HUES48 (cell line): ENCODE data around the gene CACNA1D.

Source experiments
- H3K27ac ChIP-seq: one replicate; pipeline ENCODE4 v1.7.0; 2013; ENCODE audit warnings: low read depth, low read length, inconsistent platforms
- H3K27me3 ChIP-seq: 2 replicates; pipeline ENCODE4 v1.6.1; 2013; ENCODE audit warnings: mild to moderate bottlenecking, low read length; ENCODE audit not compliant: control insufficient read depth, insufficient read depth
- H3K36me3 ChIP-seq: 2 replicates; pipeline ENCODE4 v1.6.1; 2013; ENCODE audit warnings: low read length; ENCODE audit not compliant: control insufficient read depth, insufficient read depth
- H3K4me1 ChIP-seq: 2 replicates; pipeline ENCODE4 v1.6.1; 2013; ENCODE audit warnings: mild to moderate bottlenecking, low read length; ENCODE audit not compliant: control insufficient read depth, insufficient read depth
- H3K4me3 ChIP-seq: 2 replicates; pipeline ENCODE4 v1.5.1; 2013; ENCODE audit warnings: mild to moderate bottlenecking, low read depth, low read length
- H3K9ac ChIP-seq: 2 replicates; pipeline ENCODE4 v1.6.1; 2013; ENCODE audit warnings: mild to moderate bottlenecking, low read depth, low read length, moderate library complexity
- H3K9me3 ChIP-seq: 2 replicates; pipeline ENCODE4 v1.6.1; 2013; ENCODE audit warnings: low read length; ENCODE audit not compliant: control insufficient read depth, insufficient read depth

CACNA1D gene

GRCh38 chr3:53483821-53484220 lies 10.6 kb upstream of the CACNA1D start:
- Histone ChIP-seq H3K36me3 (no peaks in the 10 kb centered on the region), H3K9me3 (no peaks in the 10 kb centered on the region), H3K27me3 (peaks cover 5% of the 10 kb centered on the region; the same call in 1 of the 2 replicates), H3K4me1 (no peaks in the 10 kb centered on the region), H3K9ac (no peak overlapping the region), H3K4me3 (no peak overlapping the region), H3K27ac (no peak overlapping the region)

- no peaks in the 10 kb centered on the region for H3K36me3 ChIP-seq
- H3K4me1 ChIP-seq: no peaks in the 10 kb centered on the region
- H3K27me3 ChIP-seq: peaks cover 10% of the 10 kb centered on the region
- H3K27ac ChIP-seq: no peak overlapping the region
- no peaks in the 10 kb centered on the region for H3K9me3 ChIP-seq
- H3K4me3 ChIP-seq: no peak overlapping the region
- H3K9ac ChIP-seq: no peak overlapping the region
These were observed 9.4 kb upstream of the CACNA1D start for GRCh38 chr3:53484984-53485383.

GRCh38 chr3:53485675-53486403 lies 8.6 kb upstream of the CACNA1D start:
- H3K4me3 ChIP-seq: no peak overlapping the region
- H3K36me3 ChIP-seq: no peaks in the 10 kb centered on the region
- no peak overlapping the region for H3K9ac ChIP-seq
- H3K9me3 ChIP-seq: no peaks in the 10 kb centered on the region
- no peak overlapping the region for H3K27ac ChIP-seq
- H3K4me1 ChIP-seq: no peaks in the 10 kb centered on the region
- peaks cover 18% of the 10 kb centered on the region for H3K27me3 ChIP-seq

GRCh38 chr3:53486961-53487654 lies 7.3 kb upstream of the CACNA1D start:
- Histone ChIP-seq H3K9me3 (no peaks in the 10 kb centered on the region), H3K9ac (no peak overlapping the region), H3K27ac (no peak overlapping the region), H3K4me3 (no peak overlapping the region), H3K27me3 (peaks cover 30% of the 10 kb centered on the region), H3K36me3 (no peaks in the 10 kb centered on the region), H3K4me1 (no peaks in the 10 kb centered on the region)

GRCh38 chr3:53489386-53489785 lies 5.0 kb upstream of the CACNA1D start:
- H3K36me3 ChIP-seq: no peaks in the 10 kb centered on the region
- H3K4me1 ChIP-seq: peaks cover 10% of the 10 kb centered on the region
- peaks cover 49% of the 10 kb centered on the region for H3K27me3 ChIP-seq
- H3K9me3 ChIP-seq: no peaks in the 10 kb centered on the region
- H3K27ac ChIP-seq: no peak overlapping the region
- H3K9ac ChIP-seq: no peak overlapping the region
- no peak overlapping the region for H3K4me3 ChIP-seq

DNA sequence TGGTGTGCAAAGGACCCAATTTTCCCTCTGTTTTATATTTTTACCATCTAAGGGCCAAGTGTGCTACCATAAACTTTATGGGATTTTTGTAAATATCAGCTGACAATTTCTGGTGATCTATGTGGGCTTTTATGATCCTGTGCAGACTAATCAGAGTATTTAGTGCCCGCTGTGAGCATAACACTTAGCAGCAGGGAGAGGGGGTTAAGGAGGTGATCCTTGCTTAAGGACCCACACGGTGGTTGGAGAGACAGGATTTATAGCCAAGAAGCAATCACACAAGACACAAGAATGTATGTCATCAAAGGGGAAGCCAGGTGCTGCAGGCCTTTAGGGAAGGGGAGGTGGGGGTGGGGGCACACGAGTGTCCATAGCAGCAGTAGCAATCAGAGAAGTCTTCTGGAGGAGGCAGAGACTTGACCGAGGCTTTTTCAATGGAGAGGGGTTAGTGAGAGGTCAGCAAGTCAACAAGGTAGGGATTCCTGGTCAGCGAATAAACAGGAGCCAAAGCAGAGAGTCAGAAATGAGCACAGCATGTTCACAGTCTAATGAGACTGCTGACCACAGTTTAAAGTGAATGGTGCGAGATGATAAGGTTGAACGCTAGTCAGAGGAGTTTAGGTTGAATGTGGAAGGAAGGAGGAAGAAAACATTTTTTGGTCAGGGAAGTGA lies 4.5 kb upstream of the CACNA1D start:
- H3K27me3 ChIP-seq: peaks cover 51% of the 10 kb centered on the region
- no peaks in the 10 kb centered on the region for H3K9me3 ChIP-seq
- no peaks in the 10 kb centered on the region for H3K36me3 ChIP-seq
- no peak overlapping the region for H3K9ac ChIP-seq
- no peak overlapping the region for H3K4me3 ChIP-seq
- H3K4me1 ChIP-seq: peaks cover 10% of the 10 kb centered on the region
- no peak overlapping the region for H3K27ac ChIP-seq

DNA sequence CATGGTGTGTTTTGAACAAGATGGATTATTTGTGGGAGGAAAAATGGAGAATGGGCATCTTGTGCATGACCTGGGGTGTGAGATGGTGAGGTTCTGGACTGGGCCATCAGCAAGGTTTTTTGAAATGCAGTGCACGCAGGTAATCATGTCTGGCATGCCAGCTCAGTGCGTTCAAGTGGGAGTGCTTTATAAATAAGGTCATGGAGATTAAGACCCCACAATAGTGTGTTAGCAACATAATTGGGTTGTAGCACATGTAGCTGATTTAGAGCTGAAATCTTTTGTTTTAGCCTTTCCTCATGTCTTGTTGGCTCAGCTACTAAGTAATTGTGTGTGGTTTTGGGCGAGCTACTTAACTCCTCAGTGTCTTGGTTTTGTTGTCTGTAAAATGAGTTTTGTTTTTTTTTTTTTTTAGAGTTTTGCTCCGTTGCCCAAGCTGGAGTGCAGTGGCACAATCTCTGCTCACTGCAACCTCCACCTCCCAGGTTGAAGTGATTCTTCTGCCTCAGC lies 3.9 kb upstream of the CACNA1D start:
- no peaks in the 10 kb centered on the region for H3K9me3 ChIP-seq
- no peak overlapping the region for H3K4me3 ChIP-seq
- H3K9ac ChIP-seq: no peak overlapping the region
- peaks cover 10% of the 10 kb centered on the region for H3K4me1 ChIP-seq
- H3K27me3 ChIP-seq: peaks cover 57% of the 10 kb centered on the region
- H3K36me3 ChIP-seq: no peaks in the 10 kb centered on the region
- H3K27ac ChIP-seq: no peak overlapping the region

DNA sequence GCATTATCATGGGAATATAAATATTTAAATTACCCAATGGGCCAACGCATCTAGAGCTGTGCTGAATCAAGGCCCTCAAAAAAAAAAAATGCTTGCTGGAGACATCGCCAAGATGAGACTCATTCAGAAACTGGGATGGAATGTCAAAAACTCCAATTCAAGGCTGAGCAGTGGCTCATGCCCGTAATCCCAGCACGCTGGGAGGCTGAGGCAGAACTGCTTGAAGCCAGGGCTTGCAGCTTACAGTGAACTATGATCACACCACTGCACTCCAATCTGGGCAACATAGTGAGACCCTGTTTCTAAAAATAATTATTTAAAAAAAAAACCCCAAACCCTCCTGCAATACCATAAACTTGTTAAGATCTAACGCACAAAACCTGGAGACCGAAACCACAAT lies 3.1 kb upstream of the CACNA1D start:
- Histone ChIP-seq H3K27me3 (peaks cover 65% of the 10 kb centered on the region), H3K9ac (no peak overlapping the region), H3K4me1 (peaks cover 14% of the 10 kb centered on the region), H3K27ac (no peak overlapping the region), H3K4me3 (no peak overlapping the region), H3K36me3 (no peaks in the 10 kb centered on the region), H3K9me3 (no peaks in the 10 kb centered on the region)

DNA sequence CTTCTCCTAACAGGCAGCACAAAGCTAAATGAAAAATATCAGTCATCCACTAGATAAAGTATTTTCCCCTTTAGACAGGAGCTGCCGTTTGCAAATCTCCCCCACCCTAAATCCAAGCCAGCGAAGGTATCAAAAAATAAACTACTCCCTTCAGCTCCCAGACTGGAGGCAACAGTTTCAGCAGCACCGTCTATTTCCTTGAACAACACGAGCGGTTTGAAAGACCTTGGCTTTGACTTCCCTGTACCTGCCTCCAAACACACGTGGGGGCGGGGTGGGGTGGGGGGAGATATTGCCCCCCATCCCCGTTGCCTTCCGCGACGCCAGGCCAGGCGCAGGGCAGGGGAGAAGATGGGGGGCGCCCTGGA lies 832 bp upstream of the CACNA1D start:
- Histone ChIP-seq H3K27ac (no peak overlapping the region), H3K36me3 (no peaks in the 10 kb centered on the region), H3K4me3 (peak overlapping the region; percentile 74), H3K9ac (no peak overlapping the region), H3K4me1 (peaks cover 14% of the 10 kb centered on the region), H3K27me3 (peaks cover 83% of the 10 kb centered on the region), H3K9me3 (no peaks in the 10 kb centered on the region)

GRCh38 chr3:53495146-53495519 lies 722 bp downstream of the CACNA1D start:
- Histone ChIP-seq H3K9me3 (no peaks in the 10 kb centered on the region), H3K27ac (no peak overlapping the region), H3K4me3 (peak overlapping the region; percentile 68), H3K27me3 (peaks cover 74% of the 10 kb centered on the region), H3K9ac (no peak overlapping the region), H3K36me3 (no peaks in the 10 kb centered on the region), H3K4me1 (peaks cover 14% of the 10 kb centered on the region)
